HG02642 (cell line): ENCODE measurements around the gene TRPM7.
"Not testable (repeated sequence)": the region's sequence is repeated elsewhere in the genome, so short reads cannot be mapped to it uniquely, and the experiment has no call there.

Source experiments
- ATAC-seq: cut with Tn5 transposase; IDR thresholded peaks from one replicate; pipeline ENCODE4 v1.9.1; 2021; ENCODE audit warnings: mild to moderate bottlenecking; ENCODE audit not compliant: unreplicated experiment, poor library complexity

Gene TRPM7

GRCh38 chr15:50669611-50670010 lies 17.0 kb downstream of the TRPM7 start:
- no peak for ATAC-seq

GRCh38 chr15:50665938-50666337 lies 20.7 kb downstream of the TRPM7 start:
- no peak for ATAC-seq

- ATAC-seq, result no peak
Observed at GRCh38 chr15:50655555-50655954, 31.0 kb downstream of the TRPM7 start.

GRCh38 chr15:50653156-50653743 lies 33.3 kb downstream of the TRPM7 start:
- ATAC-seq, result no peak

- ATAC-seq, result no peak
Observed at GRCh38 chr15:50652671-50653070, 33.9 kb downstream of the TRPM7 start.

GRCh38 chr15:50641318-50641717 lies 45.3 kb downstream of the TRPM7 start:
- ATAC-seq, result no peak

- no peak for ATAC-seq
Observed at GRCh38 chr15:50636146-50636545, 50.5 kb downstream of the TRPM7 start.

- ATAC-seq, result no peak
Observed at GRCh38 chr15:50633653-50634052, 52.9 kb downstream of the TRPM7 start.

- ATAC-seq, result no peak
Observed at GRCh38 chr15:50628421-50628820, 58.2 kb downstream of the TRPM7 start.

GRCh38 chr15:50627351-50628055 lies 59.1 kb downstream of the TRPM7 start:
- ATAC-seq, result no peak

- no peak for ATAC-seq
Observed at GRCh38 chr15:50624616-50625168, 61.9 kb downstream of the TRPM7 start.

- ATAC-seq, result not testable (repeated sequence)
Observed at GRCh38 chr15:50622361-50622943, 64.1 kb downstream of the TRPM7 start.

- ATAC-seq, result not testable (repeated sequence)
Observed at GRCh38 chr15:50616960-50617359, 69.6 kb downstream of the TRPM7 start.

- ATAC-seq, result not testable (repeated sequence)
Observed at GRCh38 chr15:50616554-50616953, 70.0 kb downstream of the TRPM7 start.

- ATAC-seq, result no peak
Observed at GRCh38 chr15:50613600-50613999, 73.0 kb downstream of the TRPM7 start.

- no peak for ATAC-seq
Observed at GRCh38 chr15:50607129-50607528, 79.5 kb downstream of the TRPM7 start.

- no peak for ATAC-seq
Observed at GRCh38 chr15:50605462-50605861, 81.1 kb downstream of the TRPM7 start.

- ATAC-seq, result not testable (repeated sequence)
Observed at GRCh38 chr15:50602028-50602427, 84.6 kb downstream of the TRPM7 start.

- ATAC-seq, result no peak
Observed at GRCh38 chr15:50594311-50594710, 92.3 kb downstream of the TRPM7 start.

- ATAC-seq, result no peak
Observed at GRCh38 chr15:50593761-50594160, 92.8 kb downstream of the TRPM7 start.

- no peak for ATAC-seq
Observed at GRCh38 chr15:50590288-50590687, 96.3 kb downstream of the TRPM7 start.
